IMR-90 (cell line): Measurements from ENCODE around the gene ESD. TPM values are rescaled to one million over a fixed set of nuclear protein-coding genes. Genes with fewer than 3 reads are reported as not detected.

Experiments used
- ATAC-seq: fragments of 200-7000 bp; cut with Tn5 transposase; 2 replicates; pipeline ENCODE4 v1.9.1; 2020; ENCODE audit warnings: low read depth, mild to moderate bottlenecking, moderate library complexity
- BruUV-seq: library from RNA; stranded (reverse); fragments of 400-500 nt; replicated peaks from 2 replicates; lab custom pipeline; 2021; lab: Mats Ljungman, UMichigan
- CTCF ChIA-PET: fragments of 300-600 bp; formaldehyde crosslinking; extraction: SDS; loops from one replicate; lab custom pipeline; 2021; ENCODE audit warnings: antibody characterized with exemption; lab: Yijun Ruan, JAX
- POLR2A ChIA-PET: fragments of 300-600 bp; sonication (Branson Sonifier 250); formaldehyde crosslinking; loops from one replicate; lab custom pipeline; 2022; ENCODE audit warnings: antibody characterized with exemption; ENCODE audit not compliant: unreplicated experiment; lab: Charles Lee
- DNase-seq: peaks from one replicate; pipeline ENCODE4 v3.0.0; 2013
- H2AFZ ChIP-seq: replicated peaks from 2 replicates; pipeline ENCODE3; 2013; ENCODE audit warnings: low read length, mild to moderate bottlenecking; ENCODE audit not compliant: poor library complexity
- H2AK5ac ChIP-seq: 2 replicates; pipeline ENCODE4 v1.6.1; 2013; ENCODE audit warnings: low read depth, low read length, inconsistent platforms
- H2AK9ac ChIP-seq: replicated peaks from 2 replicates; pipeline ENCODE3; 2013; ENCODE audit warnings: mild to moderate bottlenecking, low read depth, low read length, moderate library complexity; ENCODE audit not compliant: poor library complexity
- H2BK120ac ChIP-seq: 2 replicates; pipeline ENCODE4 v1.6.1; 2013; ENCODE audit warnings: low read depth, low read length, inconsistent platforms
- H2BK15ac ChIP-seq: 3 replicates; pipeline ENCODE4 v1.6.1; 2013; ENCODE audit warnings: low read depth, low read length, inconsistent platforms
- H2BK20ac ChIP-seq: 2 replicates; pipeline ENCODE4 v1.6.1; 2013; ENCODE audit warnings: low read depth, mild to moderate bottlenecking, inconsistent platforms, low read length, moderate library complexity
- H2BK5ac ChIP-seq: 2 replicates; pipeline ENCODE4 v1.6.1; 2013; ENCODE audit warnings: mild to moderate bottlenecking, low read depth, low read length, inconsistent platforms; ENCODE audit not compliant: poor library complexity, severe bottlenecking
- H3K14ac ChIP-seq: replicated peaks from 2 replicates; pipeline ENCODE4 v1.6.1; 2013; ENCODE audit warnings: low read depth, low read length, inconsistent platforms
- H3K18ac ChIP-seq: 2 replicates; pipeline ENCODE4 v1.6.1; 2013; ENCODE audit warnings: low read depth, low read length, control low read depth
- H3K23ac ChIP-seq: 2 replicates; pipeline ENCODE4 v1.6.1; 2013; ENCODE audit warnings: low read depth, low read length, inconsistent platforms
- H3K27ac ChIP-seq: 2 replicates; pipeline ENCODE4 v1.5.1; 2013; ENCODE audit warnings: mild to moderate bottlenecking, control low read depth, low read length; ENCODE audit not compliant: insufficient read depth
- H3K27me3 ChIP-seq: 2 replicates; pipeline ENCODE4 v1.6.1; 2013; ENCODE audit warnings: low read length; ENCODE audit not compliant: control insufficient read depth, insufficient read depth
- H3K36me3 ChIP-seq: 2 replicates; pipeline ENCODE4 v1.6.1; 2013; ENCODE audit warnings: low read length, mixed read lengths; ENCODE audit not compliant: control insufficient read depth, insufficient read depth
- H3K4ac ChIP-seq: 2 replicates; pipeline ENCODE4 v1.6.1; 2013; ENCODE audit warnings: low read depth, low read length, inconsistent platforms
- H3K4me1 ChIP-seq: 2 replicates; pipeline ENCODE4 v1.6.1; 2013; ENCODE audit warnings: low read length, mixed read lengths; ENCODE audit not compliant: control insufficient read depth, insufficient read depth
- H3K4me2 ChIP-seq: 2 replicates; pipeline ENCODE4 v1.6.1; 2013; ENCODE audit warnings: low read depth, mild to moderate bottlenecking, control low read depth, low read length, moderate library complexity
- H3K4me3 ChIP-seq: 2 replicates; pipeline ENCODE4 v1.5.1; 2013; ENCODE audit warnings: low read depth, mild to moderate bottlenecking, control low read depth, low read length, moderate library complexity; ENCODE audit not compliant: insufficient read depth
- H3K56ac ChIP-seq: 2 replicates; pipeline ENCODE4 v1.6.1; 2013; ENCODE audit warnings: low read length, inconsistent platforms; ENCODE audit not compliant: insufficient read depth; ENCODE audit errors: extremely low read depth
- H3K79me1 ChIP-seq, 2 experiments: 2 replicates each; pipeline ENCODE4 v1.6.1; 2013; ENCODE audit warnings: low read length in 2 of 2, inconsistent platforms in 1 of 2, low read depth in 1 of 2
- H3K9ac ChIP-seq: 2 replicates; pipeline ENCODE4 v1.6.1; 2013; ENCODE audit warnings: low read depth, low read length, control low read depth
- H3K9me1 ChIP-seq: 2 replicates; pipeline ENCODE4 v1.6.1; 2013; ENCODE audit warnings: low read length, inconsistent platforms; ENCODE audit not compliant: insufficient read depth
- H3K9me3 ChIP-seq: 2 replicates; pipeline ENCODE4 v1.6.1; 2013; ENCODE audit warnings: low read length; ENCODE audit not compliant: control insufficient read depth, insufficient read depth
- H4K20me1 ChIP-seq: 2 replicates; pipeline ENCODE4 v1.6.1; 2013; ENCODE audit warnings: low read length, inconsistent platforms; ENCODE audit not compliant: insufficient read depth
- H4K5ac ChIP-seq: 2 replicates; pipeline ENCODE4 v1.6.1; 2013; ENCODE audit warnings: mild to moderate bottlenecking, low read depth, low read length, control low read depth
- H4K8ac ChIP-seq, 2 experiments: 2 replicates each; pipeline ENCODE4 v1.6.1; 2013; ENCODE audit warnings: low read depth in 2 of 2, low read length in 2 of 2, control low read depth in 1 of 2, inconsistent platforms in 1 of 2
- H4K91ac ChIP-seq: 2 replicates; pipeline ENCODE4 v1.6.1; 2013; ENCODE audit warnings: low read depth, low read length, inconsistent platforms; ENCODE audit not compliant: insufficient read depth
- CEBPB ChIP-seq: IDR thresholded peaks from 2 replicates; pipeline ENCODE4 v1.6.1; 2012; ENCODE audit warnings: low read depth, low read length, improper control_type of control experiment
- CHD1 ChIP-seq: IDR thresholded peaks from 2 replicates; pipeline ENCODE4 v1.6.1; 2012; ENCODE audit warnings: low read depth, low read length, improper control_type of control experiment
- CTCF ChIP-seq: conservative IDR thresholded peaks from 2 replicates; pipeline ENCODE4 v1.5.1; 2012; ENCODE audit warnings: mild to moderate bottlenecking, low read depth, low read length, improper control_type of control experiment
- ELK1 ChIP-seq: fragments of 150-350 bp; IDR thresholded peaks from 2 replicates; pipeline ENCODE4 v1.6.1; 2016; ENCODE audit warnings: low read depth, mild to moderate bottlenecking, low read length, moderate library complexity, borderline replicate concordance
- FOS ChIP-seq: fragments of 150-350 bp; IDR thresholded peaks from 2 replicates; pipeline ENCODE4 v1.6.1; 2016; ENCODE audit warnings: low read depth, low read length
- MAFK ChIP-seq: IDR thresholded peaks from 2 replicates; pipeline ENCODE4 v1.6.1; 2012; ENCODE audit warnings: low read depth, low read length, improper control_type of control experiment
- MAZ ChIP-seq: IDR thresholded peaks from 2 replicates; pipeline ENCODE4 v1.6.1; 2012; ENCODE audit warnings: low read depth, mild to moderate bottlenecking, low read length, improper control_type of control experiment, moderate library complexity, borderline replicate concordance
- MXI1 ChIP-seq: IDR thresholded peaks from 2 replicates; pipeline ENCODE4 v1.6.1; 2012; ENCODE audit warnings: low read depth, mild to moderate bottlenecking, low read length, moderate library complexity, borderline replicate concordance
- NFE2L2 ChIP-seq: fragments of 150-350 bp; IDR thresholded peaks from 2 replicates; pipeline ENCODE4 v1.6.1; 2016; ENCODE audit warnings: low read depth, mild to moderate bottlenecking, low read length
- POLR2A ChIP-seq: IDR thresholded peaks from 2 replicates; pipeline ENCODE4 v1.6.1; 2012; ENCODE audit warnings: mild to moderate bottlenecking, low read depth, low read length
- RCOR1 ChIP-seq: IDR thresholded peaks from 2 replicates; pipeline ENCODE4 v1.6.1; 2012; ENCODE audit warnings: mild to moderate bottlenecking, low read length, improper control_type of control experiment; ENCODE audit not compliant: insufficient replicate concordance
- SMC3 ChIP-seq: fragments of 150-350 bp; IDR thresholded peaks from 2 replicates; pipeline ENCODE4 v1.6.1; 2016; ENCODE audit warnings: low read depth, mild to moderate bottlenecking, antibody characterized with exemption, low read length, moderate library complexity
- WGBS, 2 experiments: methylation state at CpG; one replicate each; pipeline versions ENCODE4 v1.1.5 to v1.1.7; 2013; ENCODE audit warnings: missing lambda C conversion rate in 2 of 2; ENCODE audit not compliant: insufficient read length in 1 of 2; ENCODE audit errors: extremely low coverage in 2 of 2; 5-methylcytosine and 5-hydroxymethylcytosine counted together
- dilution Hi-C: fragments of 300-500 bp; cut with HindIII; formaldehyde crosslinking; loops from one replicate; pipeline ENCODE4 v1.14.3; 2018; ENCODE audit warnings: low sequenced_read_pairs; ENCODE audit not compliant: unreplicated experiment
- in situ Hi-C: fragments of 300-500 bp; cut with MboI; formaldehyde crosslinking; loops from 3 replicates; pipeline ENCODE4 v1.14.3; 2019; ENCODE audit warnings: low sequenced_read_pairs, inconsistent platforms, mixed read lengths
- intact Hi-C: fragments of 100-400 bp; cut with micrococcal nuclease; formaldehyde crosslinking; loops from 2 replicates; pipeline ENCODE4 v1.10.0; 2022
- polyA plus RNA-seq, 3 experiments: library from polyadenylated mRNA; depleted of rRNA; stranded (reverse); fragments of >200 nt; gene quantifications; 2 replicates each; pipeline ENCODE4 v1.2.3, GENCODE V29; 2012; ENCODE audit warnings: low replicate concordance in 1 of 3
- total RNA-seq: library from RNA; depleted of rRNA; stranded (reverse); fragments of >200 nt; gene quantifications from 2 replicates; pipeline ENCODE4 v1.2.3, GENCODE V29; 2012
- TF ChIP-seq, protein P1 (sequence below): fragments of 150-350 bp; IDR thresholded peaks from 2 replicates; pipeline ENCODE4 v1.6.1; 2017; ENCODE audit warnings: mild to moderate bottlenecking, antibody characterized with exemption, low read length, low read depth

The ESD gene
- total and polyA plus RNA-seq, 2 of the 4 experiments (the other 2 are of a cell fraction): 90.4 to 135 TPM

GRCh38 chr13:46735425-46735824 lies 61.5 kb downstream of the ESD start:
- Histone ChIP-seq H3K56ac (no peak overlapping the region), H3K4ac (no peak overlapping the region), H2AK9ac (no peak overlapping the region), H2AFZ (no peak overlapping the region), H2BK5ac (no peak overlapping the region), H3K18ac (no peak overlapping the region), H2AK5ac (no peak overlapping the region), H2BK120ac (no peak overlapping the region), H3K9me1 (peaks cover 9% of the 10 kb centered on the region; the same call in 1 of the 2 replicates), H3K4me2 (no peak overlapping the region), H3K27me3 (no peaks in the 10 kb centered on the region), H3K14ac (no peak overlapping the region), H4K20me1 (no peaks in the 10 kb centered on the region), H4K5ac (no peak overlapping the region), H3K9ac (no peak overlapping the region), H3K79me1 (no peaks in the 10 kb centered on the region), H4K91ac (no peak overlapping the region), H4K8ac (no peak overlapping the region), H3K9me3 (no peaks in the 10 kb centered on the region), H3K36me3 (peaks cover 19% of the 10 kb centered on the region), H2BK15ac (no peak overlapping the region), H2BK20ac (no peak overlapping the region), H3K27ac (no peak overlapping the region), H3K4me3 (no peak overlapping the region), H3K23ac (no peak overlapping the region), H3K4me1 (no peaks in the 10 kb centered on the region)
- WGBS, 2 experiments: no CpG with 5 or more reads among the region's 3 CpGs
- TF ChIP-seq FOS (no peak), CHD1 (no peak), CEBPB (no peak), RCOR1 (no peak), POLR2A (no peak), MAZ (no peak), MAFK (no peak), ELK1 (no peak), MXI1 (no peak), SMC3 (no peak), NFE2L2 (no peak), CTCF (no peak)
- TF ChIP-seq, protein P1, sequence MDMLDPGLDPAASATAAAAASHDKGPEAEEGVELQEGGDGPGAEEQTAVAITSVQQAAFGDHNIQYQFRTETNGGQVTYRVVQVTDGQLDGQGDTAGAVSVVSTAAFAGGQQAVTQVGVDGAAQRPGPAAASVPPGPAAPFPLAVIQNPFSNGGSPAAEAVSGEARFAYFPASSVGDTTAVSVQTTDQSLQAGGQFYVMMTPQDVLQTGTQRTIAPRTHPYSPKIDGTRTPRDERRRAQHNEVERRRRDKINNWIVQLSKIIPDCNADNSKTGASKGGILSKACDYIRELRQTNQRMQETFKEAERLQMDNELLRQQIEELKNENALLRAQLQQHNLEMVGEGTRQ: no peak
- BruUV-seq: no TSS peak
- ChIA-PET POLR2A (no interaction called here), CTCF (no interaction called here)
- in situ Hi-C loops (no loop called here), dilution Hi-C loops (no loop called here), intact Hi-C loops (no loop called here)
- DNase-seq (no peak), ATAC-seq (no peak)
